ENCODE results near the gene AGPS. TPM values are rescaled to one million over a fixed set of nuclear protein-coding genes. Genes with fewer than 3 reads are reported as not detected.

The AGPS gene
- total RNA-seq, 1 donor from 2014 or later, result 43.9 TPM

GRCh38 chr2:177518754-177519153 is 126.2 kb downstream of the AGPS start:
- Mint-ChIP-seq H3K4me3 (no peak overlapping the region), H3K36me3 (peaks cover 15% of the 10 kb centered on the region), H3K4me1 (peaks cover 15% of the 10 kb centered on the region), H3K9me3 (no peaks in the 10 kb centered on the region), H3K27ac (no peak overlapping the region), H3K27me3 (ENCODE audit: low read depth) (no peaks in the 10 kb centered on the region)
- TF ChIP-seq CTCF (IDR thresholded peaks at IDR 0.05; ENCODE audit: unreplicated experiment), result no peak
- DNase-seq (ENCODE audit: low spot score in 2 of 2, unreplicated experiment in 2 of 2), result no peak

- Mint-ChIP-seq H3K27me3 (ENCODE audit: low read depth) (no peaks in the 10 kb centered on the region), H3K4me3 (no peak overlapping the region), H3K36me3 (peaks cover 13% of the 10 kb centered on the region), H3K27ac (peak overlapping the region; percentile 61), H3K9me3 (no peaks in the 10 kb centered on the region), H3K4me1 (peaks cover 14% of the 10 kb centered on the region)
- TF ChIP-seq CTCF (IDR thresholded peaks at IDR 0.05; ENCODE audit: unreplicated experiment), result no peak
- no peak for DNase-seq (ENCODE audit: low spot score in 2 of 2, unreplicated experiment in 2 of 2)
Observed at GRCh38 chr2:177519534-177520115, 127.1 kb downstream of the AGPS start.

- Mint-ChIP-seq H3K9me3 (no peaks in the 10 kb centered on the region), H3K36me3 (peaks cover 13% of the 10 kb centered on the region), H3K27ac (no peak overlapping the region), H3K27me3 (ENCODE audit: low read depth) (no peaks in the 10 kb centered on the region), H3K4me1 (peaks cover 11% of the 10 kb centered on the region), H3K4me3 (no peak overlapping the region)
- TF ChIP-seq CTCF (IDR thresholded peaks at IDR 0.05; ENCODE audit: unreplicated experiment), result no peak
- DNase-seq (ENCODE audit: low spot score in 2 of 2, unreplicated experiment in 2 of 2), result no peak
Observed at GRCh38 chr2:177520324-177520723, 127.8 kb downstream of the AGPS start.

GRCh38 chr2:177523781-177524180 is 131.2 kb downstream of the AGPS start:
- peaks cover 6% of the 10 kb centered on the region for H3K36me3 Mint-ChIP-seq

GRCh38 chr2:177525351-177525924 is 132.9 kb downstream of the AGPS start:
- Mint-ChIP-seq H3K36me3 (peaks cover 6% of the 10 kb centered on the region), H3K27ac (no peak overlapping the region), H3K27me3 (ENCODE audit: low read depth) (no peaks in the 10 kb centered on the region), H3K4me1 (peaks cover 18% of the 10 kb centered on the region), H3K9me3 (no peaks in the 10 kb centered on the region), H3K4me3 (no peak overlapping the region)
- DNase-seq (ENCODE audit: low spot score in 2 of 2, unreplicated experiment in 2 of 2), result no peak
- TF ChIP-seq CTCF (IDR thresholded peaks at IDR 0.05; ENCODE audit: unreplicated experiment), result no peak

More at GRCh38 chr2:177523781-177524180, 131.2 kb downstream of the AGPS start:
- Mint-ChIP-seq H3K4me1 (peaks cover 18% of the 10 kb centered on the region), H3K27me3 (ENCODE audit: low read depth) (no peaks in the 10 kb centered on the region), H3K27ac (no peak overlapping the region), H3K4me3 (no peak overlapping the region), H3K9me3 (no peaks in the 10 kb centered on the region)
- DNase-seq (ENCODE audit: low spot score in 2 of 2, unreplicated experiment in 2 of 2), result no peak
- no peak for TF ChIP-seq CTCF (IDR thresholded peaks at IDR 0.05; ENCODE audit: unreplicated experiment)

All from mesothelial cell of epicardium (in vitro differentiated cells).